Nephron (organoid): ENCODE results near the gene SULF2.

ENCODE experiments used
- H3K27ac Mint-ChIP-seq, 3 experiments: 2 replicates each; pipeline ENCODE4 v1.8.0; 2020; ENCODE audit warnings: mixed read lengths in 3 of 3, mild to moderate bottlenecking in 2 of 3, moderate library complexity in 1 of 3
- H3K27me3 Mint-ChIP-seq: 2 replicates; pipeline ENCODE4 v1.8.0; 2021; ENCODE audit warnings: low read depth, mild to moderate bottlenecking, moderate library complexity, mixed read lengths
- H3K36me3 Mint-ChIP-seq: 2 replicates; pipeline ENCODE4 v1.8.0; 2020; ENCODE audit warnings: low read depth, mixed read lengths
- H3K4me1 Mint-ChIP-seq: 2 replicates; pipeline ENCODE4 v1.8.0; 2020; ENCODE audit warnings: mixed read lengths
- H3K4me3 Mint-ChIP-seq, 3 experiments: 2 replicates each; pipeline ENCODE4 v1.8.0; 2020; ENCODE audit warnings: mild to moderate bottlenecking in 3 of 3, mixed read lengths in 3 of 3, moderate library complexity in 2 of 3
- H3K9me3 Mint-ChIP-seq: 2 replicates; pipeline ENCODE4 v1.8.0; 2020; ENCODE audit warnings: mixed read lengths
- CTCF ChIP-seq, 3 experiments: fragments of 200-600 bp; sonication (generic); IDR thresholded peaks; one replicate each; pipeline ENCODE4 v1.5.0; 2021; ENCODE audit warnings: antibody characterized with exemption in 3 of 3; ENCODE audit not compliant: unreplicated experiment in 3 of 3

SULF2 gene

GRCh38 chr20:47782920-47783552 lies 2.2 kb downstream of the SULF2 start:
- Mint-ChIP-seq H3K9me3 (no peaks in the 10 kb centered on the region), H3K4me1 (peaks cover 71% of the 10 kb centered on the region), H3K27ac (peak overlapping the region in 2 of 3 experiments; percentile 71 to 72), H3K27me3 (peaks cover 4% of the 10 kb centered on the region), H3K36me3 (peaks cover 16% of the 10 kb centered on the region), H3K4me3 (peak overlapping the region; percentile 91 to 96 (median 93))
- no peak for TF ChIP-seq CTCF (IDR thresholded peaks at IDR 0.05; ENCODE audit: unreplicated experiment in 3 of 3)

DNA sequence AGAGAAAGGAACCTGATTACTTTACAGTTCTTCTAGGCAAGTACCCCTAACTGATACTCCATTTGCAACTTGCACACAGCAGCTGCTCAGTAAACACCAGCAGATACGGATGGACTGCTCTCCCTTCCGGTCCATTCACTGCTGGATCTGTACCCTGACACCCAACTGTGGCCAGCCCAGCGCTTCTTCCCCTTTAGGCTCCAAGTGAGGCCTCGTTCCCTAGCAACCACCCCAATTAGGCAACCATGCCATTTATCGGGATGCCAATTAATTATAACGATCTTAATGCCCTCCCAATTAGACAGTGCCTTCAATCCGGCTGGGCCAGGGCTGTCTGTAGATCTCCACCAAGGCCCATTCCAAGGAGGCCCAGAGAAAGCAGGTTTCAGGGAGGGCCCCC lies 3.2 kb downstream of the SULF2 start:
- no peaks in the 10 kb centered on the region for H3K9me3 Mint-ChIP-seq
- peak overlapping the region in 1 of 3 experiments; percentile 21 for H3K27ac Mint-ChIP-seq
- peaks cover 4% of the 10 kb centered on the region for H3K27me3 Mint-ChIP-seq
- peaks cover 19% of the 10 kb centered on the region for H3K36me3 Mint-ChIP-seq
- H3K4me3 Mint-ChIP-seq = peak overlapping the region in 2 of 3 experiments; percentile 21 to 96
- H3K4me1 Mint-ChIP-seq = peaks cover 74% of the 10 kb centered on the region
- no peak for TF ChIP-seq CTCF (IDR thresholded peaks at IDR 0.05; ENCODE audit: unreplicated experiment in 3 of 3)

DNA sequence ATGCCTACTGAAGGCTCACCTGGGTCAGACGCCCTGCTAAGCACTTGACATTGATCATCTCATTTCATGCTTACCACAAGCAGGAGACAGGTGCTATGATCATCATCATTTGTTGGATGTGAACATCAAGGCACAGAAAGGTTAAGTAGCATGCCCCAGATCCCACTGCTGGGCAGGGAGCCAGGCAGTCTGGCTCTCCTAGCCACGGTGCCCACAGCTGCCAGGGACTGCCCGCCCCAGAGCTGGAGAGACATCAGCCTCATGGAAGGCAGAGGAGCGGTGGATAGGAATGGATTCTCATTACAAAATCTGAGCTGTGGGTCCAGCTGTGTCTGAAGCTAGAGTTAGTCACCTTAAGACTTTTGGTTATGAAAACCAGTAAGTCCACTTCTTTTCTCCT lies 3.6 kb downstream of the SULF2 start:
- peak overlapping the region in 1 of 3 experiments; percentile 21 for H3K27ac Mint-ChIP-seq
- H3K9me3 Mint-ChIP-seq = no peaks in the 10 kb centered on the region
- no peak for TF ChIP-seq CTCF (IDR thresholded peaks at IDR 0.05; ENCODE audit: unreplicated experiment in 3 of 3)
- H3K36me3 Mint-ChIP-seq = peaks cover 23% of the 10 kb centered on the region
- peaks cover 3% of the 10 kb centered on the region for H3K27me3 Mint-ChIP-seq
- peak overlapping the region in 2 of 3 experiments; percentile 15 to 96 for H3K4me3 Mint-ChIP-seq
- H3K4me1 Mint-ChIP-seq = peaks cover 74% of the 10 kb centered on the region

GRCh38 chr20:47780720-47781389 lies 4.4 kb downstream of the SULF2 start:
- Mint-ChIP-seq H3K4me3 (peak overlapping the region in 2 of 3 experiments; percentile 16 to 20), H3K9me3 (no peaks in the 10 kb centered on the region), H3K36me3 (peaks cover 23% of the 10 kb centered on the region), H3K27me3 (peaks cover under 1% of the 10 kb centered on the region), H3K4me1 (peaks cover 71% of the 10 kb centered on the region), H3K27ac (peak overlapping the region in 2 of 3 experiments; percentile 75 to 92)
- TF ChIP-seq CTCF (IDR thresholded peaks at IDR 0.05; ENCODE audit: unreplicated experiment in 3 of 3) = peak in 1 of 3 experiments; percentile 17

DNA sequence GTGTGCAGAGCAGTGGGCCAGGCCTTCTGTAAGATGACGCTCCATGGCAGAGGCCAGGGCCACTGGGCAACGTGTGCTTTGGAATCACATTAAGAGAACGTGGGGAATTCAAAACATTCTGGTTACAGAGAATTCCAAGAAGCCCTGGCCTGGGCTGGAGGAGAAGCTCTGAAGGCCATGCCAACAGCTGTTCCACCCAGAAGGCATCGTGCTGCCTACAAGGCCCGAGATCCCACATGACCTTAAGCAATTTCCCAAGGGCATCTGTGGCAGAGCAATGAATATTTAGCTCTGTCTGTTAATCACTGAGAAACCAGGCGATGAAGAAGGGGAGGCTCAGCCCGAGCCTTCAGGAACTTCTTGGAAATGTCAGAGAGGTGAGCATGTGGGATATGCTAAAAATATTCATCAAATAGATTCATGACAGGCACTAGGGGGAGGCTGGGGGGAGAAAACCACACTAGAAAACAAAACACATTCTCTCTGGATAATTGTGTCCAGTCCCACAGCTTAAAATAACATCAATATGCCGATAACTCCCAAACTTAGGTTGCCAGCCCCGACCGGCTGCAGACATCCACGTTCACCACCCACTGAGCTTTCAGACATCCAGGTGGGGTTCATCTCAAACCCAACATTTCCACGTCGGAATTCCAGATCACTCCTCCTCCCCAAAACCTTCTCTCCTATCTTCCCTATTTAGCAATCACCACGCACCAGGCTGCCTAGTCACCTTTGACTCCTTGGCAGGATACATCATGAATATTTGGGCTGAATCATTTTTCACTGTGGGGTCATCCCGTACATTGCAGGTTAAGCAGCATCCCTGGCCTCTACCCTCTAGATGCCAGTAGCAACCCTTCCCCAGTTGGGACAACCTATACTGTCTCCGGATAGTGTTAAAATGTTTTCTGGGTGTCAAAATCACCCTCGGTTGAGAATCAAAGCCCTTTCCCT lies 6.6 kb downstream of the SULF2 start:
- Mint-ChIP-seq H3K4me1 (peaks cover 73% of the 10 kb centered on the region), H3K27me3 (peaks cover 14% of the 10 kb centered on the region), H3K9me3 (no peaks in the 10 kb centered on the region), H3K36me3 (peaks cover 33% of the 10 kb centered on the region), H3K4me3 (peak overlapping the region in 2 of 3 experiments; percentile 31), H3K27ac (peak overlapping the region; percentile 2 to 53 (median 4))
- TF ChIP-seq CTCF (IDR thresholded peaks at IDR 0.05; ENCODE audit: unreplicated experiment in 3 of 3) = no peak
